Stimulated activated CD4-positive, alpha-beta T cell treated with anti-CD3 and anti-CD28 coated beads, Interleukin-12 subunit alpha, Interleukin-12 subunit beta, amount 100 ng/mL, for 48 hours (primary cell): Measurements from ENCODE around the gene GTF2F2.

ENCODE experiments used
- DNase-seq, 3 donors: peaks; one replicate each; pipeline ENCODE4 v3.0.0-alpha.2; 2020; ENCODE audit warnings: low read depth in 2 of 3, low spot score in 1 of 3

The GTF2F2 gene

DNA sequence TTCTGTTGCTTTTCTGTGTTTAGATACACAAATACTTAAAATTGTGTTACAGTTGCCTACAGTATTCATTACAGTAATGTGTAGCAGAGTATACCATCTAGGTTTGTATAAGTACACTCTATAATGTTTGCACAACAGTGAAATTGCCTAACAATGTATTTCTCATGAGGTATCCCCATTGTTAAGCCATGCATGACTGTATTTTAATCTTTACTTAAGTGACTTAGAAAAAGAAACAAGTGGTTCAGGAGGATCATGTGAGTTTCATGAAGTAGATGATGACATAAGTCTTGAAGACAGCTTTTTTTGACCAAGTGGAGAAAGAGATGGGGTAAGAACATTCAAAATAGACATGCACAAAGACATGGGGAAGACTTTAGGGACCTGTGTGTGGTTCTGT, 88.9 kb downstream of the GTF2F2 start:
- no peak for DNase-seq

- no peak for DNase-seq
Observed at GRCh38 chr13:45215392-45216077, 95.2 kb downstream of the GTF2F2 start.

DNA sequence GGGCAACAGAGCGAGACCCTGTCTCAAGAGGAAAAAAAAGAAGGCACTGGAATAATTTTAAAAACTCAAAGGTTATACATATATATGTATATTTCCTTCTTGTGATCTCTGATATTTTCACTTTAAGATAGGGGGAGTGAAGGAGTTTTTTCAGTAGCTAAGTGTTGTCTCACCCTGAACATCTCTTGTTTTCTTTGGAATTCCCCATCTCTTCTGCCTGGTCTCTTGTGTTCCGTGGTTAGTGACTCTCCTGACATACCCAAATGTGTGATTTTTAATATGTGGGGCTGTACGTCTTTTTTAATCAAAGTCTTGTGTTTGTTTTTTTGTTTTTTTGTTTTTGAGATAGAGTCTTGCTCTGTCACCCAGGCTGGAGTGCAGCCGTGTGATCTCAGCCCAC, 95.9 kb downstream of the GTF2F2 start:
- DNase-seq, result no peak

DNA sequence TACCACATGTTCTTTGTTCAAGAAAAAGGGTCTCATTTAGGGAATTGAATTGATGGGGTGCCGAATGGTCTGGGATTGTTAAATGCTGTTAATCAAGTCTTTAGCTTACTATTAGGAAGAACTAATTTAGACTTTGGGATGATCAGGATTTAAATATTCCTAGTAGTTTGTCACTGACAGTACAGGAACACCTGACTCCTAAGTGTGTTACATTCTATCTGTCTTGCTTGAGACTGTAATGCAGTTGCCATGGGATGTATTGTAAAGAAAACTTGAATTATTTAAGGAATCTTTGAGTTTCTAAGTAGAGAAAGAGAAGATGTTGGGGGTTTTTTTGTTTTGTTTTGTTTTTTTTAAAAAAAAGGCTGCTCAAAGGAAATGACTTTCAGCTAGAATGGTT, 98.4 kb downstream of the GTF2F2 start:
- DNase-seq, result no peak

DNA sequence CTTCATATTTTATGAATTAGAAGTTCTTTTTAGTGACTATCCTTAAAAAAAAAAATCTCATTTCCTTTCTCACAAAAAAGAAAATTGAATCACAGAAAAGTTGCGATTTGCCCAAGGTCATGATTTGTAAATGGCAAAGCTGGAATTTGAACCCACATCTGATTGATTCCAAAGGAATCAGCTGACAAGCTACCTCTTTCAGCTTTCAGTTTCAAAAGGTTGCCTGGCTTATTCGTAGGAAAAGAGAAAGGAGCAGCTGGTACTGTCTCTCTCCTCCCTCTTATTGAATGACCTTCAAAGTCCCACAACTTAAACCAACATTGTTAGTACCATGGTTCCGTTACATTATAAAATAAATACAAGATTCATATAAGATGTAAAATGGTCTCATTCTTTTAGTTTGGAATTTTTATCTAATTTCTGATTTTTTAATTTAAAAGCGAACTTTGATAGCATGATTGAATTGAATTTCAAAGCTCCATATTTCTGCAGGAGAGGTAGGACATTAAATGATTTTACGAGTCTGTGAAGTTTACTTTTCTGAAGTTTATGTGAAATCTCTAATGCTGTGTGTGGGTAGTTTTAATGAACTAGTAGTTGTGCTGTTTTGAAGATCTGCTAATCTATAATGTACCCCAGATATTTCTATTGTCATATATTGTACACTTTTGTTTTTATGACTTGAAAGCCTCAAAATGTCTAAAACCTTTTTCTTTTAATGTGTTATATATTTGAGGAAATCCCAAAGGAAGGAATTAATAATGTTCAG, 99.0 kb downstream of the GTF2F2 start:
- no peak for DNase-seq

GRCh38 chr13:45219938-45220375, 99.6 kb downstream of the GTF2F2 start:
- no peak for DNase-seq

DNA sequence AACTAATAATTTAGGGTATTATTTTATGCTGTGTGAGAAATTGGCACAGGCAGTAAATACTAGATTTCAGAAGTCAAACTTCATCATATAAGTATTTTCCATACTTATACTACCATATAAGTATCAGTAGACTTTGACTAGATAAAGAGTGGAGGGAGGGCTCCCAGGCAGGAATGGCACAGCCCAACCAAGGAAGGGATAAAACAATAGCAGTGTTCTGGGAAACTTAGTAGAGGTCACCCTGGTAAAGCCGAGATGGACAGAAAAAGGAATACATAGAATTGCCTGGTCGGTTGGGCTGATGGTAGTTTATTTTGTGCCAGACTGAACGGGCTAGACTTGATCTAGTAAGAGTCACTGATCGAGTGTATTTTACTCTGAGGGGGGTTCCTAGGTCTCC, 100.1 kb downstream of the GTF2F2 start:
- DNase-seq, result no peak

- DNase-seq, result no peak
Observed at GRCh38 chr13:45222516-45222915, 102.2 kb downstream of the GTF2F2 start.

DNA sequence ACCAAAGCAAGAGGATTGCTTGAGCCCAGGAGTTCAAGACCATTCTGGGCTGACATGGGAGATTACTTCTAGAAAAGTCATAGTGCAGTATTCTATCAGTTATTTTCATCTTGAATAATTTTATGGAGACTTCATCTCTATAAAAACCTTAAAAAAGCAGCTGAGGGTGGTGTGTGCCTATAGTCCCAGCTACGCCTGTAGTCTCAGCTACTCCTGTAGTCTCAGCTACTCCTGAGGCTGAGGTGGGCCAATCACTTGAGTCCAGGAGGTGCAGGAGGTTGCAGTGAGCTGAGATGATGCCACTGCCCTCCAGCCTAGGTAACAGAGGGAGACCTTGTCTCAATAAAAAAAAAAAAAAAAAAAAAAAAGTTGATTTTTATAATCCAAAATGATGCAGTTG, 102.6 kb downstream of the GTF2F2 start:
- no peak for DNase-seq

- no peak for DNase-seq
Observed at GRCh38 chr13:45224176-45224575, 103.9 kb downstream of the GTF2F2 start.

DNA sequence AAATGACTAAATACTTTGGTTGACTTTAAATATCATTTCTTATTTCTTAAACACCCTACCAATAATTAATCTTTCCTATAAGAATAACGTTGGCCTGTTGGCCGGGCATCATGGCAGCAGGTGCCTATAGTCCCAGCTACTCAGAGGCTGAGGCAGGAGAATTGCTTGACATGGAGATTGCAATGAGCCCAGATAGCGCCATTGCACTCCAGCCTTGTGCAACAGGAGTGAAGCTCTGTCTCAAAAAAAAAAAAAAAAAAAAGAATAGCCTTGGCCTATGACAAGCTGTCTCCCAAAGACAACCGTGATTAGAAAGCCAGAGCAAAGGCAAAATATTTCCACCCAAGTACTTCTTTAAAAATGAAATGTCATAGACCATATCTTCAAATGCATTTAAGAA, 105.1 kb downstream of the GTF2F2 start:
- DNase-seq, result no peak

DNA sequence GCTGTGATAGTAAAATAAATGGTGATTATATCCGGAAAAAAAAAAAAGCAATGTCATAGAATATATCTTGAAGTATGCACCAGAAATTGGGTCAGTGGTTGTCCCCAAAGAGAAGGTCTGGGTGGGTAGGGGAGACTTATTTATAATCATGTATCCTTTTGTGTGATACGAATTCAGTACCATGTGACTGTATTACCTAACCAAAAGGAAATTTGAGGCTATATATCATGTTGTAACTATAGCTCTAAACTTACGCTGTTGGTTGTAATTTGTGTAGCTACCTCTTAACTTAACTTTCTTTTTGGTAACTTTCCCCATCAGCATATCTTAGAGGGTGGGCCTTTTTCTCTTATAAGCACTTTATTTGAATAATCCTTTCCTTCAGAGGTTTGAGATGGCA, 105.7 kb downstream of the GTF2F2 start:
- no peak for DNase-seq

- no peak for DNase-seq
Observed at GRCh38 chr13:45228002-45228401, 107.7 kb downstream of the GTF2F2 start.

- DNase-seq, result no peak
Observed at GRCh38 chr13:45229172-45229571, 108.9 kb downstream of the GTF2F2 start.

- no peak for DNase-seq
Observed at GRCh38 chr13:45231305-45231704, 111.0 kb downstream of the GTF2F2 start.

GRCh38 chr13:45231722-45232121, 111.4 kb downstream of the GTF2F2 start:
- no peak for DNase-seq

DNA sequence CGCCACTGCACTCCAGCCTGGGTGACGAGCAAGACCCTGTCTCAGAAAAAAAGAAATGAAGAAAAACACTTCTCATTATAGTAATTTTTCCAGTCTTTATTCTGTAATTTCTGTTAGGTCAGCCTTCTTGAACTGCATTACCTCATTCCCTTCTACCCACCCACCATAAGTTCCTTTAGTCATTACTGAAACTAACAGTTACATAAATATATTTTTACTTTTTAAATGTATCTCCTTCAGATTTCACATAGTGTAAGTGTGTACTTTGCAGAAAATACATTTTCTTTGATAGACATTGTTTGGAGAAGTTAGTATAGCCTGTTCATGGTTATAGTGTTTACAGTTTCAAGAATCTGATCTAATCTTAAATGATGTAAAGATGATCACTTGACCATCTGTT, 112.3 kb downstream of the GTF2F2 start:
- DNase-seq, result no peak

GRCh38 chr13:45238945-45239795, 118.9 kb downstream of the GTF2F2 start:
- no peak for DNase-seq

DNA sequence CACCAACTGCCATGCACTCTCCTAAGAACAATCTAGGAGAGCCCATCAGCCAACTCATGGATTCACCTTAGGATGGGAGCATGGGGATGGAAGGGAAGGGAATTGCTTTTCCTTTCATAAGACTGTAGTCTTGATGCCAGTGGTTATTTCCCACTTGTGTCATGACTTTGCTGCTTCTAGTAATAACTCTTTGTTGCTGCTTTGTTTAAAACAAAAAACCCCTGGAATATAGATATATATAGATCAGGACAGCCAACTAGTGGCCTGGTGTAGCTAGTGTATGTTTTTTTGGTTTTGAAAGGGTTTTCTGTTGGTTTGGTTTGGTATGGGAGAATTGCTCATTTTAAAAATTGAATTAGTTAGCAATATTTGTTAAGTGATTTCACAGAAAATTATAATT, 119.8 kb downstream of the GTF2F2 start:
- DNase-seq, result no peak

DNA sequence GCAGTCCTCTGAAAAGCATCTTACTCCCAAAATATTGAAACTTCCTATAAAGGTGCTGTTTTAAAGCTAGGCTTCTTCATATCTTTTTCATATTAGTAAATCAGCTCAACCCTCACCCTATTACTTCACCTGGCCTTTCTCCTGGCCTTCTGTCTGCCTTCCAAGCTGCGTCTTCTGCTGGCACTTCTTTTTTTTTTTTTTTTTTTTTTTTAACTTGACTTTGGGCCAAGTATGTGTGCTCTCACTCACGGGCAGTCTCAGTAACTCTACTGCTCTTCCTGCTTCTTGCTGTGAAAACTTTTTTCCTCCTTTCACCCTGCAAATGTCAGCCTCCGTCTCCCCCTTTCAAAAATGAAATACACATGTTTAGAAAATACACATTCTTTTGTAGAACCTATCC, 121.8 kb downstream of the GTF2F2 start:
- no peak for DNase-seq

- no peak for DNase-seq
Observed at GRCh38 chr13:45242524-45242923, 122.2 kb downstream of the GTF2F2 start.

GRCh38 chr13:45243077-45243476, 122.8 kb downstream of the GTF2F2 start:
- DNase-seq, result no peak
